GM18861 (cell line): ENCODE measurements around the gene TAF4.
"Not testable (repeated sequence)": the region's sequence is repeated elsewhere in the genome, so short reads cannot be mapped to it uniquely, and the experiment has no call there.

Experiments
- ATAC-seq: cut with Tn5 transposase; IDR thresholded peaks from one replicate; pipeline ENCODE4 v1.9.1; 2021; ENCODE audit not compliant: unreplicated experiment

TAF4 gene

DNA sequence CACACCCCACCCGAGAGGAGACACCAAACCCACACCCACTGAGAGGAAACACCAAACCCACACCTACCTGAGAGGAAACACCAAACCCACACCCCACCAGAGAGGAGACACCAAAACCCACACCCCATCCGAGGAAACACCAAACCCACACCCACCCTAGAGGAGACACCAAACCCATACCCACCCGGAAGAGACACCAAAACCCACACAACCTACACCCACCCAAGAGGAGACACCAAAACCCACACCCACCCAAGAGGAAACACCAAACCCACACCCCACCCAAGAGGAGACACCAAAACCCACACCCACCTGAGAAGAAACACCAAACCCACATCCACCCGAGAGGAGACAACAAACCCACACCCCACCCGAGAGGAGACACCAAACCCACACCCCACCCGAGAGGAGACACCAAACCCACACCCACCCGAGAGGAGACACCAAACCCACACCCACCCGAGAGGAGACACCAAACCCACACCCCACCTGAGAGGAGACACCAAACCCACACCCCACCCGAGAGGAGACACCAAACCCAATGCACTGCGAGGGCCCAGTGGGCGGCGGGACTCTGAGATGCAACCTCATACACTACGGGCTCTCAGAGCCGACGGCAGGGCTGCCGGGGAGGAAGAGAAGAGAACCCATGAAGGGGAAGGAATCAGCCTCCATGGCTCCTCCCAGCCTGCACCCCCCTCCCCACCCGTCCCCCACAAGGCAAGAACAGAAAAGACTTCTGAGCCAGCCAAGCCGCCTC is 83.3 kb downstream of the TAF4 start:
- no peak for ATAC-seq

DNA sequence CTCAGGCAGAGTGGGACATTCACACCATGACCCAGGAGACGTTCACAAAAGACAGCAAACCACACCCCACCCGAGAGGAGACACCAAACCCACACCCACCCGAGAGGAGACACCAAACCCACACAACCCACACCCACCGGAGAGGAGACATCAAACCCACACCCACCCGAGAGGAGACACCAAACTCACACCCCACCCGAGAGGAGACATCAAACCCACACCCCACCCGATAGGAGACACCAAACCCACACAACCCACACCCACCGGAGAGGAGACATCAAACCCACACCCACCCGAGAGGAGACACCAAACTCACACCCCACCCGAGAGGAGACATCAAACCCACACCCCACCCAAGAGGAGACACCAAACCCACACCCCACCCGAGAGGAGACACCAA is 84.0 kb downstream of the TAF4 start:
- ATAC-seq, result not testable (repeated sequence)

DNA sequence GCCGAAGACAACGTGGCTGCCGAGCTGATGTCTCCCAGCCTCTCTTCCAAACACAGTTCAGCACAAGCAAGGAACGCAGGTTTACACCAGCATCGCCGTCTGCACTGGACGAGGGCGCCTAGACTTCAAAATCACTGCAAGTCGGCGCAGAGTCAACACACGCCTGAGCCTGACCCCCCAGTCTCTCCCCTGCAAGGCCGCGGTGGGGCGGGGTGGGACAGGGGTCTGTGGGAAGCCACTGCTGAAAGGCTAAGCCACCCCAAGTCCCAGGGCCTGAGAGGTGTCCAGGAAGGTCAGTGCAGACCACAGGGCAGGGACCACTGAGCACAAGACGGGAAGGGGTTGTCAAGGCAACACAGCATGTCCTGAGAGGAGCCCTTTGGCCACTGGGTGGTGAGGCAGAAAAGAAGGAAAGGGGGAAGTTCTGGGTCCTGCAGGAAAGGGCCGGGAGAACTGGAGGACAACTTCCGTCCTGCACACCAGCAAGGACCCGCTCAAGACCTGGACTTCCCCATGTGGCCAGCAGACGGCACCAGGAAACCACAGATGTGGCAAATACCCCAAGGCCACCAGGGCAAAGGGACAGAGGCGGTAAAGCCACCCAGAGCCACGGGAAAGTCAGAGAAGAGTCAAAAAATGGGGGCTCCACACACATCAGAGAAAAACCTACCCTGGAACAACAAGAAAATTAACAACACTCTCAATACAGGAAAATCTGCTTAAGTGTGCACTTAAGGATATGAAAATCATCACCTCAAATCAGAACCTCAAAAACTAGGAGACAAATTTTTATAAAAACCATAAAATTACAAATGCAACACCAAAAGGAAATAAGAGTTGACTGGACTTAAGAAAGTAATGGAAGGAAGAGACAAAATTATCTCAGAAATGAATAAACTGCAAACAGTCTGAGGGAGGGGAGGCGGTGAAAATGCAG is 84.8 kb downstream of the TAF4 start:
- ATAC-seq, result no peak

DNA sequence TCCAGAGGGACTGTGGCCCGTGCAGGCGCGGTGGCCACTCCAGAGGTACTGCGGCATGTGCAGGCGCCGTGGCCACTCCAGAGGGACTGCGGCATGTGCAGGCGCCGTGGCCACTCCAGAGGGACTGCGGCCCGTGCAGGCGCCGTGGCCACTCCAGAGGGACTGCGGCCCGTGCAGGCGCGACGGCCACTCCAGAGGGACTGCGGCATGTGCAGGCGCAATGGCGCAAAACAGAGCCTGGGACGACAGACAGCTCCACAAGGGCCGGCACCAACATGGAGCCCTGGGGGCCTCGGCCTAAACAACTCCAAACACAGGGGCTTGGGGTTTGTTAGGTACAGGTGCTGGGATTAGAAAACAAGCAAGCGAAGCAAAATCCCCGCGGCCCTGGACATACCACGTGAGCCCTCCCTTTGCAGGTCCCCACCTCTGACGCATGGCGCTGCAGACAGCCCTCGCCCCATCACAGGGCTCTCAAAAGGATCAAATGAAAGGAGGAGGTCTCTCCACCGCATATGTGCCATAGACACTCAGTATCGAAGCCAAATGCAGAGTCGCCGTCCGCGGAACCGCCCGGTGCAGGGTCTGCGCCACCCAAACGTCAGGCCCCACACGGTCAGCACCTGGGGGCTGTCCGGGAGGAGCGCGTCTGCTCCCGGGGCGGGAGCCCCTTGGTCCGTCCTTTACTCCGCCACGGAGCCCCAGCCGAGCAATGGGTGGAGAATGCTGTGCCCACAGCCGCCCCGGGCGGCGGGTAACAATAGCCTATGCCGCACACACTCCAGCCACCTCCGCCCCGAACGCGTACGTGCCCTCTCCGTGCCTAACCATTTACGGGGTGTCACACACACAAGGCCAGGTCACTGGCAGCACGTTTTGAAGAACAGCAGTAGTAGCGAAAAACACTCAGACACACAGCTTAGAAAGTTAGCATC is 85.7 kb downstream of the TAF4 start:
- no peak for ATAC-seq

DNA sequence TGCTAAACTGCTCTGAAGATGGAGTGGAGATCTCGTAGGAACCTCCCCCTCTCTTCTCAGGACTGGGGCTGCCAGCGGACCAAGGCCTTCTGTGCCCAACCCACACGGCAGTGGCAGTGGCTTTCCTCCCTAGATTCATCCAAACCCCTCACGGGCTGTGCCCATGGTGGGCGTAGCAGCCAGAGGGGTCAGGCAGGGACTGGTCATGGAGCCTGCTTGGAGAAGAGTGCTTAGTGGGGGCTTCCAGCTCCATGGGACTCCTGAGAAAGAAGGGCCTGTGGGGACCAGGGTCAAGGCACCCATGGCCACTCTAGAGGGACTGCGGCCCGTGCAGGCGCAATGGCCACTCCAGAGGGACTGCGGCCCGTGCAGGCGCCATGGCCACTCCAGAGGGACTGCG is 86.6 kb downstream of the TAF4 start:
- no peak for ATAC-seq

DNA sequence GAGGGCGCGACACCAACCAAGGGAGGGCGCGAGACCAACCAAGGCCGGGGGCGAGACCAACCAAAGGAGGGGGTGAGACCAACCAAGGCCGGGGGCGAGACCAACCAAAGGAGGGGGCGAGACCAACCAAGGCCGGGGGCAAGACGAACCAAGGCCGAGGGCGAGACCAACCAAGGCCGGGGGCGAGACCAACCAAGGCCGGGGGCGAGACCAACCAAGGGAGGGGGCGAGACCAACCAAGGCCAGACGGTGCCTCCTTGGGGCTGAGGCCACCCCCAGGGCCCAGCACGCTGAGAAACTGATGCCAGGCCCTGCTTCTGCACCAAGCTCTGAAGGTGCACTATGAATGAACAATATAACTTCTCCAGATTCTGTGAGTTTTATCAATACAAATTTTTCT is 87.2 kb downstream of the TAF4 start:
- ATAC-seq, result no peak

DNA sequence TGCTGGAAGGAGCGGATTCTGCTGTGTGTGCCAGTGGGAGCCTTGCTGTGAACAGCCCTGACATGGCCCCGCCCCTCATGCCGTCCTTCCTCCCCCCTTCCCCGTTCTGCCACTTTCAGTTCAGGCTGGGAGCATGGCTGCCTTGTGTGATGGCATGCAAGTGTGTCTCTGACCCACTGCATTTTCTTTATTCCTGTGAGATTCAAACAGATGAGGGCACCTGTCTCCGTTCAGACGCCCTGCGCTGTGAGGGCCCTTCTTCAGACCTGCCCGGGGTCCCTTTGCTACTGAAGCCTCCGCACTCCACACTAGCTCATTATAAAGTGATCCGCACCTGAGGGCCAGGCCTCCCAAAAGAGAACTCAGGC is 88.3 kb downstream of the TAF4 start:
- ATAC-seq, result no peak

DNA sequence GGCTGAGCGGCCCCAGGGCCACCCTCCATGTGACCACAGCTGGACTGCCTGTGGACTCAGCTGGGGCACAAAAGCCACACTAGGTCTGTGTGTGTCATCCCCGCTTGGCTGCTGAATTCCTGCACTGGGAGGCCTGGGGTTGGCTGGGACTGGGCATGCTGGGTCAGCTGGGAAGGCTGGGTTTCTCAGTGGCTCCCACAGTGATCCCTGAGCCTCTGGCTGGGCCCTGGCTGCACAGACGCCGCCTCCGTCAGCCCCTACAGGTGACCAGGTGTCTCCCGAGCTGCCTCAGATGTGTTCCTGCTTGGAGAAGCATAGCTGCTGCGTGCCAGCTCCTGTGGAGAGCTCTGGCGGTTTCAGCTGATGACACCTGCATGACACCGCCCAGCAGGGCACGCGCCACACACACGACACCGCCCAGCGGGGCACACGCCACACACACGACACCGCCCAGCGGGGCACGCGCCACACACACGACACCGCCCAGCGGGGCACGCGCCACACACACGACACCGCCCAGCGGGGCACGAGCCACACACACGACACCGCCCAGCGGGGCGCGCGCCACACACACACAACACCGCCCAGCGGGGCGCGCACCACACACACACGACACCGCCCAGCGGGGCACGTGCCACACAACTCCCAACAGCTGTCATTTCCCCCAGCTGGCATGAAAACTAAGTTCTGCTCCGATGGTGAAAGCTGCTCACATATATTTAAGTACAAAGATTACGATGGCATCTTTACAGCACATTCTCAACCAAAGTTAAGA is 88.8 kb downstream of the TAF4 start:
- no peak for ATAC-seq

DNA sequence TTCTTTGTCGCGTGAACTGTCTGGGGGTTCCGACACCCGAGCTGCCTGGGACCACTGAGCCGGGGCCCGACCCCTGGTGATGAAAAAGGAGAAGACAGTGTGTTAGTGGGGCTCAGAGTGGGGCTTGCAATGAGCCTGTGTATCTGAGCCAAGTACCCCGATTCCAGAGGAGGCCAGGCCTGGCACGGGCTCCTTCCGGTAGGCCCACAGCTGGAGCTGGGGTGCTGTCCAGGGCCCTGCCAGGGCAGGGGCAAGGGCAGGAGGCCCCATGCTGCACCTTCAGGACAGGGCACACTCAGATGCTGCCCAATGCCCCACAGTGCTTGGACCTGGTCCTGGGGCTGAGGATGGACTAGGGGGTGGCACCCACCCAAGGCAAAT is 89.4 kb downstream of the TAF4 start:
- ATAC-seq, result no peak

DNA sequence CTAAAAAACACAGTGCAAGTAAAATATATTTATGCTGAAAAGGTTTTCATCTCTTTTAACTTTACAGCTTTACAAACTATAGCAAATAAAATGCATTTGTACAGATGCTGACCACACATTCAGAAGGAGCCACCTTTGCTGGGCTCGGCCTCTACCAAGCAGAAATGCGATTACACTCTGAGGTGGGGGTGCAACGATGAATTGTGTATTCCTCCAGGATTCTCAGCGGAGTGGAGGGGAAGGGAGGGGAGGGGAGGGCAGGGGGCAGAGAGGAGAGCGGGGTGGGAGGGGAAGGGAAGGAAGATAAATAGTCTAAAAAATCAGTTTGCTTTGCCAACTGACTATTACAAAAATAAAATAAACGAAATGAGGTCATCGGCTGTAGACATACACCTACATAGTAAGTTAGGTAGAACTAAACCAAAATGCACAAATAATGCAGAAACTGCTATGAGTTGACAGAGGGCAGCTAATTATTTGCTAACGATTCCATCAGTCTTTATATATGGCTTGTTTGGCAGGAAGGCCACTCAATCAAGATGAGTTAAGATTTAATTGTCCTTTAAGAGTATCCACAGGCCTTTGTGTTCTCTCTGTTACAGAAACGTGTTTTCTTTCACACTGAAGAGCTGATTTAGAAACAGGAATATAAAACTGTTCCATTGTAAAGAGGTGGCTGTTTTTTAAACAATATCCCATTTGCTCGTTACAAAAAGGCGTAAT is 90.1 kb downstream of the TAF4 start:
- no peak for ATAC-seq

DNA sequence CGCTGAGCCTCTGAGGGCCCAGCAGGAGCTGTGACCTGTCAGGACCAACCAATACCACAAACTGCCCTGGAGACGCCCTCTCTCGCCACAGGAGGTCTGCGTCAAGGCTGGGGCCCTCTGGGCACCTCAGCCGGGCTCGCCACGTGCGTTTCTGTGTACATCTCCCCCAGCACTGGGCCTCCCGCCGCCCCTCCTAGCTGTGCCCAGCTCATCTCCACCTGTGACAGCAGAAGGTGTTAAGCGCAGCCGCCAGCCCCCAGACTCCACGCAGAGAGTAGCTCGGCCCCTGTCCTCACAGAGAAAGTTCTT is 91.4 kb downstream of the TAF4 start:
- ATAC-seq, result no peak

DNA sequence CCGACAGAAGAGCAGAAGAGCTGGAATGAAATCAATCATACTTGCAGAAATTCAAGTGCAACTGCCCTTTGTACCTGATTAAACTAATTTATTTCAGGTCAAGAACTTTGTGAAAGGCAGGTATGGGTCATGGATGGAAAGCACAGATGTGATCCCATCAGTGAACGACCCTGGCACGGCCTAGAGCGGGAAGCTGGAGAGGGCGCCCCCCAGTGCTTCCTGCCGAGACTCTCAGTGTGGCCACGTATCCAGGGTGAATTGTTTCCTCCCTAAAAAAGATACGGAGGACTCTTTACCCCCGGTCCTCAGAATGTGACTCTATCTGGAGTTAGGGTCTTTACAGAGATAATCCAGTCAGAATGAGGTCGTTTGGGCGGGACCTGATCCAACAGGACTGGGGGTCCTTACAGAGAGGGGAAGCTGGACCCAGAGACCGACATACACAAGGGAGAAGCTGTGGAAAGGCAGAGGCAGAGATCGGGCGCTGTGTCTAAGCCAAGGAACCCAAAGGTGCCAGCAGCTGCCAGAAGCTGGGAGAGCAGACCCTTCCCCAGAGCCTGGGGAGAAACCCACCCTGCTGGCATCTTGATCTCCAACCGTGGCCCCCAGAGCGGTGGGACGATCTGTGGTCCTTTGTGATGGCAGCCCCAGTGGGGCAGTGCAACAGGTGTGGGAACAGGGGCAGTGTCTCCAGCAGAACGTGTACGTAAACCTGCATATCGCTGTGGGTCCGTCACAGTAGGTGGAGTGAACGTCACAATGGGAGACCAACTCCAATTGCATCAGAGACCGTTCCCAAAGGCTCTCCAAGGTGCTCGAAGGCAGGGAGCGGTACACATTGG is 91.9 kb downstream of the TAF4 start:
- ATAC-seq, result no peak

DNA sequence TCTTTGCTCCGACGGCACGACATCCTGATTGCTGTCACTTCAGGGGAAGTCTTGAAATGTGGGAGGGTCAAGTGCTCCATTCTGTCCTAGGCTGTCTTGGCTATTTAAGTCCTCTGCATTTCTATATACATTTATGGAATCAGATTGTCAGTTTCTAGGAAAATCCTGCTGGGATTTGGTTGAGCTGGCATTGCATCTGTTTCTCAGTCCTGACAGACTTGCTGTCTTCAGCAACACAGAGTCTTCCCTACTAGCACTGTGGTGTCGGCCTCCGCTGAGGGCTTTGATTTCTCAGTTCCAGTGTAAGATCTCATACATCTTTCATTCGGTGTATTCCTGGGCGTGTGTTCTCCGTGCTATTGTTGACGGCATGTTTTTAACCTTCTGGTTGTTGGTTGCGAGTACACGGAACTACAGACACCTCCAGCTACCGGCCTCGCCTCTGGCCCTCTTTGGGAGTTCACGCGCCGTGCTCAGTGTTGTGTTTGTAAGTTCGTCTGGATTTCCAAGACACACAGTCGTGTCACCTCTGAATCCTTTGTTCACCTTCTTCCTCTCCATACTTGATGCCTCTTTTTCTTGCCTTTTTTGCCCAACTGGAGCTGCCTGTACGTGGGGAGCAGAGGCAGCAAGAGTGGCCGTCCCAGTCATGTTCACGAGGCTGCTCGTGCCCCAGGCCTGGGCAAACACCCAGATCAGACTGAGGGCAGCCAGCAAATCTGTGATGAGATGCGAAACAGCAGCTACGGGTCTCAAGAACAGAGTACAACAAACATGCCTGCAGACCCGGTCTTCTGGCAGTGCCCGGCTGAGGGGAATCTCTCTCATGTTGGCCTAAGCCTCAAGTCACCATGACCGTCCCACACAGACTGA is 92.8 kb downstream of the TAF4 start:
- ATAC-seq, result no peak

DNA sequence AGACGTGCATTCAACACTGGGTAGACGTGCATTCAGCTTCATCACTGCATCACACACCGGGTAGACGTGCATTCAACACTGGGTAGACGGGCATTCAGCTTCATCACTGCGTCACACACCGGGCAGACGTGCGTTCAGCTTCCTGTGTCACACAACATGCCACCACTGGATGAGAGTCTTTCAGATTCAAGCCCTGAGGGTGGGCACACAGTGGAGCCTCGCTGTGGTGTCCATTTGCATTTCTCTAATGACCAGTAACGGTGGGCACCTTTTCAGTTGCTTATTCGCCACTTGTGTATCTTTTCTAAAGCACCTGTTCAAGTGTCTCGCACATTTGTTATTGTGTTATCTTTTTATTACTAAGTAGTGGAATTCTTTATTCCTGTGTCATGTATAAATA is 94.1 kb downstream of the TAF4 start:
- not testable (repeated sequence) for ATAC-seq

DNA sequence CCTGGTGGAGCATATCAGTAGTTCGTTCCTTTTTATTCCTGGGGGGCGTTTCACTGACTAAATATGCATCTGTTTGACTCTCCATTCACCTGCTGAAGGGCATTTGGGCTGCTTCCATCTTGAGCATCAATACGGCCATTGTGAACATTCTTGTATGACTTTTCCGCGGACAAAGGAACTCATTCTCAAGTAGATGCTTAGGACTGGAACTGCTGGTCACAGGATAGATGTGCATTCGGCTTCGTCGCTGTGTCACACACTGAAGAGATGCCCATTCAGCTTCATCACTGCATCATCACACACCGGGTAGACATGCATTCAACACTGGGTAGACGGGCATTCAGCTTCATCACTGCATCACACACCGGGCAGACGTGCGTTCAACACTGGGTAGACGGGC is 95.3 kb downstream of the TAF4 start:
- no peak for ATAC-seq

DNA sequence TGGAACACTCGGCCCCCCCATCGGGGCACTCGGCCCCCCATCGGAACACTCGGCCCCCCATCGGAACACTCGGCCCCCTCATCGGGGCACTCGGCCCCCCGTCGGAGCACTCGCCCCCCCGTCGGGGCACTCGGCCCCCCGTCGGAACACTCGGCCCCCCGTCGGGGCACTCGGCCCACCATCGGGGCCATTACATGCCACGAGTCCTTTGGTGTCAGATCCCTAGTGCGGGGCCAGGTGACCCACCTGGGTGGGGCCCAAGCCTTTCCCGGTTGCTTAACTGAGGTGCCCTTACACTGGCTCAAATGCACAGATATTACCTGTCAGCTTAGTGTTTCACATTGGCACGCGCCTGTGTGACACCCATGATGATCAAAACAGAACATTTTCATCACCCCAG is 95.9 kb downstream of the TAF4 start:
- no peak for ATAC-seq

DNA sequence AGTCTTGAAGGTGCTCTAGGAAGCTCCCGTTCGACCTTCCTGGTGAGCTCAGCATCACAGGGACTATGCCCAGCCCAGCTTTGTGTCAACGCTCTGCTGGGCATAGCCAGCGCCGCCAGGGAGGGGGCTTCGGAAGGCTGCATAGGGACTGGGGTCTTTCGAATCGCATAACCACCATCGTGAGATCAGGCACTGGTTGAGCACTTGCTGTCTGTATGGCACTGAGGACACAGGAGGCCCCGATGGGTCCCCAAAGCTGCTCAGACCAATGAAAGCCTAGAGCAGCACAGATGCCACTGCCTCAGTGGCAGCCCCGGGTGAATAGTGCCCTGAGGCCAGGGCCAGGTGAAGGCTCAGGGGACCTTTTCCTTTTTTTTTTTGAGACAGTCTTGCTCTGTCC is 96.7 kb downstream of the TAF4 start:
- ATAC-seq, result no peak
